ENCODE results near the gene ENPP6.

Gene ENPP6

DNA sequence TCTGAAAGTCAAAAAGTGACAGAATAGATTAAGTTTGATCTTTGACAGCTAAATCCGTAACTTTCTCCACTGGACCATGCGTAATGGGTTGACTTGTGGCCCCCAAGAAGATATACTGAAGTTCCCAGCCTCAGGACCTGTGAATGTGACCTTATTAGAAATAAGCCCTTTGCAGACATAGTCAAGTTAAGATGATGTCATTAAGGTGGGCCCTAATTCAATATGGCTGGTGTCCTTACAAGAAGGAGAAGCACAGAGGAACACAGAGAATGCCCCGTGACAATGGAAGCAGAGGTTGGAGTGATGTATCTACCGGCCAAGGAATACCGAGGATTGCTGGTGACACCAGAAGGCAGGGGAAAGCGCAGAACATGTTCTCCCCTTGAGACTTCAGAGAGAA, 14.4 kb downstream of the ENPP6 start:
- Histone ChIP-seq H3K27ac (ENCODE audit: extremely low read depth, low read depth, low read length) (no peak overlapping the region), H3K9me3 (ENCODE audit: control insufficient read depth, insufficient read depth, low read depth, low read length) (no peaks in the 10 kb centered on the region), H3K4me1 (ENCODE audit: control insufficient read depth, insufficient read depth, low read length) (no peaks in the 10 kb centered on the region), H3K4me3 (ENCODE audit: low read depth, low read length) (no peak overlapping the region), H3K36me3 (ENCODE audit: control insufficient read depth in 2 of 2, insufficient read depth in 1 of 2, low read length in 2 of 2) (no peaks in the 10 kb centered on the region)
- CTCF ChIA-PET = no interaction called here
- no peak for TF ChIP-seq ZNF560 (tag by site-specific recombination; IDR thresholded peaks at IDR 0.05; ENCODE audit: borderline replicate concordance)
- 0 out of 2 replicates have a peak, but pooled peaks have one; percentile 29 for TF ChIP-seq ATF2 (tag by site-specific recombination; IDR thresholded peaks at IDR 0.05; ENCODE audit: low read depth)
- POLR2A ChIA-PET = no interaction called here

DNA sequence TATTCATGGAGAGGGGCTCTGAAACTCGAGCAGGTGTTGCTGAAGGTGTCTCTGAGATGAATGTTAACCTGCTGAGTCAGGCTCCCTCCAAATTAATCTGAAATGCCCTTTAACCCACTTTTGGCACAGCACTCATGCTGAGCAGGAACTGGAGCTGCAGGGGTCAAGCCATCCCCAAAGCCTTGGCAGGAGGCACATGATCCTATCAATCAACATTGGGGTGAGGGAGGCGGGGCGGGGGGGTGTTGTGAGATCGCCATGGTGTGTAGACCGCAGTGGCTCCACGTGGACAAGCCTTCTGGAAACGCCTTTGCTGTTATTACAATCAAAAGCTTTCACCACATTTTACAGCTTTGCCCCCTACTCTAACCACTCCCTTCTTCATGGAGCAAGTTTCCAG, 16.5 kb downstream of the ENPP6 start:
- Histone ChIP-seq H3K9me3 (ENCODE audit: control insufficient read depth, insufficient read depth, low read depth, low read length) (no peaks in the 10 kb centered on the region), H3K4me3 (ENCODE audit: low read depth, low read length) (no peak overlapping the region), H3K27ac (ENCODE audit: extremely low read depth, low read depth, low read length) (no peak overlapping the region), H3K4me1 (ENCODE audit: control insufficient read depth, insufficient read depth, low read length) (no peaks in the 10 kb centered on the region), H3K36me3 (ENCODE audit: control insufficient read depth in 2 of 2, insufficient read depth in 1 of 2, low read length in 2 of 2) (no peaks in the 10 kb centered on the region)
- TF ChIP-seq GLIS1 (tag by site-specific recombination; IDR thresholded peaks at IDR 0.05) (peak; percentile 33; the same call in 1 of the 2 replicates), ZIC2 (tag by site-specific recombination; IDR thresholded peaks at IDR 0.05) (peak; percentile 30; the same call in 1 of the 2 replicates), ZNF324 (tag by site-specific recombination; IDR thresholded peaks at IDR 0.05) (no peak), ZNF701 (tag by site-specific recombination; IDR thresholded peaks at IDR 0.05) (no peak)
- CTCF ChIA-PET = no interaction called here
- POLR2A ChIA-PET = no interaction called here

- TF ChIP-seq ZNF792 (tag by site-specific recombination; IDR thresholded peaks at IDR 0.05) (no peak), ZNF629 (tag by site-specific recombination; IDR thresholded peaks at IDR 0.05) (no peak), ZNF292 (tag by site-specific recombination; IDR thresholded peaks at IDR 0.05; ENCODE audit: borderline replicate concordance, low read depth) (no peak)
- CTCF ChIA-PET = no interaction called here
- Histone ChIP-seq H3K27ac (ENCODE audit: extremely low read depth, low read depth, low read length) (no peak overlapping the region), H3K36me3 (ENCODE audit: control insufficient read depth in 2 of 2, insufficient read depth in 1 of 2, low read length in 2 of 2) (no peaks in the 10 kb centered on the region), H3K4me1 (ENCODE audit: control insufficient read depth, insufficient read depth, low read length) (no peaks in the 10 kb centered on the region), H3K9me3 (ENCODE audit: control insufficient read depth, insufficient read depth, low read depth, low read length) (no peaks in the 10 kb centered on the region), H3K4me3 (ENCODE audit: low read depth, low read length) (no peak overlapping the region)
- POLR2A ChIA-PET = no interaction called here
Observed at GRCh38 chr4:184200296-184200695, 17.4 kb downstream of the ENPP6 start.

- POLR2A ChIA-PET = no interaction called here
- Histone ChIP-seq H3K27ac (ENCODE audit: extremely low read depth, low read depth, low read length) (no peak overlapping the region), H3K4me1 (ENCODE audit: control insufficient read depth, insufficient read depth, low read length) (no peaks in the 10 kb centered on the region), H3K9me3 (ENCODE audit: control insufficient read depth, insufficient read depth, low read depth, low read length) (no peaks in the 10 kb centered on the region), H3K4me3 (ENCODE audit: low read depth, low read length) (no peak overlapping the region), H3K36me3 (ENCODE audit: control insufficient read depth in 2 of 2, insufficient read depth in 1 of 2, low read length in 2 of 2) (no peaks in the 10 kb centered on the region)
- CTCF ChIA-PET = no interaction called here
- TF ChIP-seq OSR2 (tag by site-specific recombination; IDR thresholded peaks at IDR 0.05) (no peak), ATF2 (tag by site-specific recombination; IDR thresholded peaks at IDR 0.05; ENCODE audit: low read depth) (no peak), ZNF311 (tag by site-specific recombination; IDR thresholded peaks at IDR 0.05; ENCODE audit: borderline replicate concordance) (no peak), ZNF645 (tag by site-specific recombination; IDR thresholded peaks at IDR 0.05) (no peak), ZNF24 (tag by site-specific recombination; IDR thresholded peaks at IDR 0.05) (no peak), ZNF174 (tag by site-specific recombination; IDR thresholded peaks at IDR 0.05) (no peak), ZNF426 (tag by site-specific recombination; IDR thresholded peaks at IDR 0.05) (no peak)
Observed at GRCh38 chr4:184199780-184200179, 17.9 kb downstream of the ENPP6 start.

Measured in HEK293 (cell line).